Measurements from ENCODE around the gene INF2.

The INF2 gene

DNA sequence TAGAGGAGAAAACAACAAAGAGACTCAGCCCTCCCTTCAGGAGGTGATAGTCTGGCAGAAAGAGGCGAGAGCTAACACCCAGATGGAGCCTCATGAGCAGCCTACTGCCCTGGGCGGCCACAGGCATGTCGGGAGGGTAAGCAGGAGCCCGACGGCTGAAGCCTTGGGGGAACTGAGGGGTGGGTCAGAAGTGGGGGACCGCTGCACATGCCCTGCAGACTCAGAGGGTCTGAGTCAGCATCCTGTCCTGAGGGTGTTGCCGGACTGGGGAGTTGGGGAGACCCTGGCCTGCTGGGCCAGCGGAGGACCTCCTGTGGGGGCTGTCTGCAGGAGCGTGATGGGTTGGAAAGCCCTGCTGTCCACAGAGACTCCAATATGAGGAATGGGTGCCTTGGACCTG lies 15.9 kb upstream of the INF2 start:
- H3K36me3 Mint-ChIP-seq (ENCODE audit: low read depth): no peaks in the 10 kb centered on the region
- peak overlapping the region in 2 of 3 experiments; percentile 15 to 79 for H3K27ac Mint-ChIP-seq
- no peak overlapping the region for H3K4me3 Mint-ChIP-seq
- H3K27me3 Mint-ChIP-seq (ENCODE audit: low read depth): no peaks in the 10 kb centered on the region
- peaks cover 3% of the 10 kb centered on the region for H3K9me3 Mint-ChIP-seq
- H3K4me1 Mint-ChIP-seq: peaks cover 29% of the 10 kb centered on the region
- no peak for TF ChIP-seq CTCF (IDR thresholded peaks at IDR 0.05; ENCODE audit: unreplicated experiment in 3 of 3)

- no peaks in the 10 kb centered on the region for H3K27me3 Mint-ChIP-seq (ENCODE audit: low read depth)
- H3K4me1 Mint-ChIP-seq: peaks cover 31% of the 10 kb centered on the region
- no peaks in the 10 kb centered on the region for H3K36me3 Mint-ChIP-seq (ENCODE audit: low read depth)
- peak overlapping the region in 2 of 3 experiments; percentile 35 to 55 for H3K27ac Mint-ChIP-seq
- H3K9me3 Mint-ChIP-seq: peaks cover 3% of the 10 kb centered on the region
- peak overlapping the region in 1 of 3 experiments; percentile 52 for H3K4me3 Mint-ChIP-seq
- TF ChIP-seq CTCF (IDR thresholded peaks at IDR 0.05; ENCODE audit: unreplicated experiment in 3 of 3): no peak
These were observed 14.0 kb upstream of the INF2 start for GRCh38 chr14:104675447-104675846.

GRCh38 chr14:104676130-104676693 lies 13.2 kb upstream of the INF2 start:
- no peak for TF ChIP-seq CTCF (IDR thresholded peaks at IDR 0.05; ENCODE audit: unreplicated experiment in 3 of 3)
- Mint-ChIP-seq H3K4me1 (peaks cover 38% of the 10 kb centered on the region), H3K4me3 (no peak overlapping the region), H3K36me3 (ENCODE audit: low read depth) (no peaks in the 10 kb centered on the region), H3K27me3 (ENCODE audit: low read depth) (no peaks in the 10 kb centered on the region), H3K9me3 (peaks cover 3% of the 10 kb centered on the region), H3K27ac (peak overlapping the region; percentile 77 to 93 (median 92))

DNA sequence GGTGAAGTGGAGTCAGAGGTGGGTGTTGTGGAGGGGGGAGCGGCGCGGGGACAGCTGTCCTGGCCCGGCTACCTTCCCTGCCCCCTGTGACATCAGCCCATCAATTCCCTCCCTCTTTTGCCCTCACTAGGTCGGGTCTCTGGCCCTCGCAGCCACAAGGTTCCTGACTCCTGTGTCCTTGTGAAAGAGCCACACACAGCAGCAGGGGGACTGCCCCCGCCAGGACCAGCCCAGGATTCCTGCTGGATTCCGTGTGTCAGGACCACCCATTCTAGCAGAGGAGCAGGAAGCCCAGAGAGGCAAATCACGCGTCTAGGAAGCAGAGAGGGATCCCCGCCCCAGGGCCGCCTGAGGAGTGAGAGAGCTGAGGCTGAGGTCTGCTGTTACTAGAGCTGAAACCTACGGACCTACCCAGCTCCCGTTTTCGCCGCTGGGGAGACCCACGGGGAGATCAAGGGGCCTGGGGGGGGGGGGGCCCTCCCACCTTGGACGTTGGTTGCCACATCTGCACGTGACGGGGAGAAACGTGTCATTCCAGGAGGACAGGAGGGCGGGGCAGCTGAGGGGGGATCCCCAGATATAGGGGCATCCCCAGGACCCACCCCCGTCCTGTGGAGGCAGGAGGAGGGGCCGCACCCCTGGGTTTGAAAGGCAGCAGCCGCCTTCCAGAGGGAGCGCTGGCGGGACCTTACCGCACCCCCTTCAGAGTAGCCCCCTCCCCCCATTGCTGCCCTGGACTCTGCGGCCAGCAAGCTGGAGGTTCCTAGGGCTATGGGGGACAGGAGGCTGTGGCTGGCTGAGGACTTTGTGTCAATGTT lies 12.5 kb upstream of the INF2 start:
- H3K4me1 Mint-ChIP-seq: peaks cover 45% of the 10 kb centered on the region
- peaks cover 3% of the 10 kb centered on the region for H3K9me3 Mint-ChIP-seq
- H3K27ac Mint-ChIP-seq: peak overlapping the region; percentile 77 to 98 (median 97)
- no peaks in the 10 kb centered on the region for H3K36me3 Mint-ChIP-seq (ENCODE audit: low read depth)
- H3K27me3 Mint-ChIP-seq (ENCODE audit: low read depth): no peaks in the 10 kb centered on the region
- no peak for TF ChIP-seq CTCF (IDR thresholded peaks at IDR 0.05; ENCODE audit: unreplicated experiment in 3 of 3)
- peak overlapping the region; percentile 74 to 83 (median 76) for H3K4me3 Mint-ChIP-seq

GRCh38 chr14:104677512-104678332 lies 11.7 kb upstream of the INF2 start:
- TF ChIP-seq CTCF (IDR thresholded peaks at IDR 0.05; ENCODE audit: unreplicated experiment in 3 of 3): no peak
- Mint-ChIP-seq H3K4me1 (peaks cover 47% of the 10 kb centered on the region), H3K4me3 (peak overlapping the region; percentile 81 to 83 (median 82)), H3K9me3 (peaks cover 3% of the 10 kb centered on the region), H3K27ac (peak overlapping the region; percentile 97 to 98 (median 97)), H3K27me3 (ENCODE audit: low read depth) (no peaks in the 10 kb centered on the region), H3K36me3 (ENCODE audit: low read depth) (no peaks in the 10 kb centered on the region)
